HL-60/S4 treated with phorbol 12-myristate 13-acetate at 8.2 ng/mL for 4 days and 3 days (cell line): ENCODE data around the gene CPT1B.
"Not testable (repeated sequence)": the region's sequence is repeated elsewhere in the genome, so short reads cannot be mapped to it uniquely, and the experiment has no call there.

Experiments used
- in situ Hi-C: fragments of 300-500 bp; cut with MboI; formaldehyde crosslinking; loops from 2 replicates; pipeline ENCODE4 v1.15.0; 2022; ENCODE audit warnings: low sequenced_read_pairs

The CPT1B gene

GRCh38 chr22:50577987-50578775 lies at the start of gene CPT1B:
CPT1B (minus strand) TSS chr22:50578427; CDS start chr22:50577915, 512 bp downstream.
- in situ Hi-C loops = no loop called here

- in situ Hi-C loops = no loop called here
These were observed 48.8 kb upstream of the CPT1B start for GRCh38 chr22:50626850-50627641.

- in situ Hi-C loops = no loop called here
These were observed 48.2 kb upstream of the CPT1B start for GRCh38 chr22:50626314-50626849.

GRCh38 chr22:50625568-50626313 lies 47.5 kb upstream of the CPT1B start:
- in situ Hi-C loops = no loop called here

- in situ Hi-C loops = no loop called here
These were observed 46.9 kb upstream of the CPT1B start for GRCh38 chr22:50625131-50625567.

- in situ Hi-C loops = no loop called here
These were observed 46.3 kb upstream of the CPT1B start for GRCh38 chr22:50624347-50625130.

- in situ Hi-C loops = no loop called here
These were observed 44.6 kb upstream of the CPT1B start for GRCh38 chr22:50622723-50623327.

GRCh38 chr22:50621948-50622722 lies 43.9 kb upstream of the CPT1B start:
- in situ Hi-C loops = no loop called here

GRCh38 chr22:50621356-50621880 lies 43.2 kb upstream of the CPT1B start:
- in situ Hi-C loops = no loop called here

- in situ Hi-C loops = no loop called here
These were observed 42.5 kb upstream of the CPT1B start for GRCh38 chr22:50620593-50621355.

- in situ Hi-C loops = not testable (repeated sequence)
These were observed 36.1 kb upstream of the CPT1B start for GRCh38 chr22:50614296-50614695.

GRCh38 chr22:50613291-50613981 lies 35.2 kb upstream of the CPT1B start:
- in situ Hi-C loops = no loop called here

- in situ Hi-C loops = no loop called here
These were observed 34.4 kb upstream of the CPT1B start for GRCh38 chr22:50612528-50613221.

- in situ Hi-C loops = no loop called here
These were observed 33.9 kb upstream of the CPT1B start for GRCh38 chr22:50612168-50612527.

- in situ Hi-C loops = no loop called here
These were observed 33.3 kb upstream of the CPT1B start for GRCh38 chr22:50611341-50612060.

GRCh38 chr22:50610581-50610980 lies 32.4 kb upstream of the CPT1B start:
- in situ Hi-C loops = no loop called here
